Colonic mucosa (tissue), 4 donors: ENCODE measurements around the gene MYH11. TPM values are rescaled to one million over a fixed set of nuclear protein-coding genes. Genes with fewer than 3 reads are reported as not detected.

Source experiments
- DNase-seq: peaks from one replicate; pipeline ENCODE4 v3.0.0-alpha.2; 2020
- H3K27ac ChIP-seq: fragments of 200-600 bp; one replicate; pipeline ENCODE4 v1.8.0; 2021
- H3K27me3 ChIP-seq: fragments of 200-600 bp; one replicate; pipeline ENCODE4 v1.8.0; 2021
- H3K36me3 ChIP-seq: fragments of 200-600 bp; one replicate; pipeline ENCODE4 v1.8.0; 2021
- H3K4me1 ChIP-seq: fragments of 200-600 bp; one replicate; pipeline ENCODE4 v1.8.0; 2021; ENCODE audit warnings: mild to moderate bottlenecking
- H3K4me3 ChIP-seq: fragments of 200-600 bp; one replicate; pipeline ENCODE4 v1.8.0; 2021
- H3K9ac ChIP-seq, 2 donors: one replicate each; pipeline ENCODE4 v1.7.0; 2013; ENCODE audit warnings: control low read depth in 2 of 2, low read depth in 2 of 2, low read length in 2 of 2
- H3K9me3 ChIP-seq: fragments of 200-600 bp; one replicate; pipeline ENCODE4 v1.8.0; 2021
- CTCF ChIP-seq: fragments of 200-600 bp; IDR thresholded peaks from one replicate; pipeline ENCODE4 v1.8.0; 2022; ENCODE audit warnings: antibody characterized with exemption, mild to moderate bottlenecking
- intact Hi-C: fragments of 100-400 bp; cut with DNase I; formaldehyde crosslinking; loops from one replicate; pipeline ENCODE4 v1.14.1; 2022
- total RNA-seq, 2 donors: library from RNA; stranded (reverse); fragmentation: NEBNext Ultra II Directional in 1 of 2; extraction: Animal tissue kit (Norgen Biotek cat#: 25700) in 1 of 2; gene quantifications; one replicate each; pipeline ENCODE4 v1.2.1, GENCODE V29; 2021
- donor health status: healthy.
- donor health status: DM: no; HTN: no; CAD: no.
- donor health status: DM: no; HTN: no; CAD: no.

Gene MYH11
- total RNA-seq, 2 donors from 2014 or later: 30.0 to 770 TPM

- no peak overlapping the region for H3K9ac ChIP-seq
- H3K27me3 ChIP-seq: no peaks in the 10 kb centered on the region
- no peak for DNase-seq
- intact Hi-C loops: no loop called here
- peaks cover 5% of the 10 kb centered on the region for H3K36me3 ChIP-seq
- no peaks in the 10 kb centered on the region for H3K9me3 ChIP-seq
- H3K27ac ChIP-seq: no peak overlapping the region
- H3K4me1 ChIP-seq: no peaks in the 10 kb centered on the region
- no peak overlapping the region for H3K4me3 ChIP-seq
- TF ChIP-seq CTCF: no peak
These were observed 141.6 kb downstream of the MYH11 start for GRCh38 chr16:15715221-15715620.

GRCh38 chr16:15714393-15715172 is 142.2 kb downstream of the MYH11 start:
- H3K9me3 ChIP-seq: no peaks in the 10 kb centered on the region
- no peak overlapping the region for H3K4me3 ChIP-seq
- no peaks in the 10 kb centered on the region for H3K4me1 ChIP-seq
- H3K27me3 ChIP-seq: no peaks in the 10 kb centered on the region
- intact Hi-C loops: no loop called here
- DNase-seq: no peak
- H3K36me3 ChIP-seq: peaks cover 5% of the 10 kb centered on the region
- no peak for TF ChIP-seq CTCF
- no peak overlapping the region for H3K27ac ChIP-seq
- no peak overlapping the region for H3K9ac ChIP-seq

GRCh38 chr16:15708997-15709396 is 147.8 kb downstream of the MYH11 start:
- Histone ChIP-seq H3K9me3 (no peaks in the 10 kb centered on the region), H3K27me3 (no peaks in the 10 kb centered on the region), H3K4me3 (no peak overlapping the region), H3K36me3 (no peaks in the 10 kb centered on the region), H3K4me1 (no peaks in the 10 kb centered on the region), H3K9ac (no peak overlapping the region), H3K27ac (no peak overlapping the region)
- no peak for TF ChIP-seq CTCF
- intact Hi-C loops: no loop called here
- DNase-seq: no peak

- Histone ChIP-seq H3K4me3 (no peak overlapping the region), H3K9me3 (no peaks in the 10 kb centered on the region), H3K27me3 (no peaks in the 10 kb centered on the region), H3K36me3 (no peaks in the 10 kb centered on the region), H3K9ac (no peak overlapping the region), H3K27ac (no peak overlapping the region), H3K4me1 (no peaks in the 10 kb centered on the region)
- DNase-seq: peak; percentile 20
- TF ChIP-seq CTCF: no peak
- intact Hi-C loops: no loop called here
These were observed 148.7 kb downstream of the MYH11 start for GRCh38 chr16:15708096-15708495.

GRCh38 chr16:15707332-15707731 is 149.5 kb downstream of the MYH11 start:
- Histone ChIP-seq H3K9ac (no peak overlapping the region), H3K36me3 (no peaks in the 10 kb centered on the region), H3K4me3 (no peak overlapping the region), H3K27me3 (no peaks in the 10 kb centered on the region), H3K9me3 (no peaks in the 10 kb centered on the region), H3K27ac (no peak overlapping the region), H3K4me1 (no peaks in the 10 kb centered on the region)
- DNase-seq: no peak
- TF ChIP-seq CTCF: no peak
- intact Hi-C loops: no loop called here
